Activated B cell treated with CpG ODN at 0.5 μM for 24 hours (primary cell): ENCODE measurements around the gene MRGPRX2. TPM values are rescaled to one million over a fixed set of nuclear protein-coding genes. Genes with fewer than 3 reads are reported as not detected.
A peak's percentile ranks its signal among the peaks of the same experiment; 100 is the strongest.

Experiments
- ATAC-seq: fragments of 200-7000 bp; cut with Tn5 transposase; one replicate; pipeline ENCODE4 v1.10.0; 2021; ENCODE audit warnings: low read depth, mild to moderate bottlenecking, moderate library complexity
- CTCF ChIA-PET: fragments of 350-600 bp; sonication (Branson Sonifier 250); formaldehyde crosslinking; loops from one replicate; lab custom pipeline; 2021; ENCODE audit warnings: antibody characterized with exemption; lab: Charles Lee
- POLR2A ChIA-PET: fragments of 350-600 bp; sonication (Branson Sonifier 250); formaldehyde crosslinking; loops from one replicate; lab custom pipeline; 2021; ENCODE audit warnings: antibody characterized with exemption; lab: Charles Lee
- DNase-seq: peaks from one replicate; pipeline ENCODE4 v3.0.0; 2022
- H3K27ac Mint-ChIP-seq: one replicate; pipeline ENCODE4 v1.8.0; 2020; ENCODE audit warnings: mixed read lengths
- H3K27me3 Mint-ChIP-seq: one replicate; pipeline ENCODE4 v1.8.0; 2021; ENCODE audit warnings: mixed read lengths
- H3K36me3 Mint-ChIP-seq: one replicate; pipeline ENCODE4 v1.8.0; 2021; ENCODE audit warnings: low read depth, mixed read lengths
- H3K4me1 Mint-ChIP-seq: one replicate; pipeline ENCODE4 v1.8.0; 2021; ENCODE audit warnings: mixed read lengths
- H3K4me3 Mint-ChIP-seq: one replicate; pipeline ENCODE4 v1.8.0; 2020; ENCODE audit warnings: mild to moderate bottlenecking, mixed read lengths
- H3K9me3 Mint-ChIP-seq: one replicate; pipeline ENCODE4 v1.8.0; 2020; ENCODE audit warnings: mixed read lengths
- intact Hi-C: fragments of 100-400 bp; cut with micrococcal nuclease; formaldehyde crosslinking; loops from one replicate; pipeline ENCODE4 v1.15.1; 2024
- total RNA-seq: library from RNA; stranded (reverse); gene quantifications from 2 replicates; pipeline ENCODE4 v1.2.3, GENCODE V29; 2022
- TF ChIP-seq, protein P1 (sequence below): fragments of 200-600 bp; IDR thresholded peaks from one replicate; pipeline ENCODE4 v1.8.0; 2022; ENCODE audit warnings: antibody characterized with exemption, mild to moderate bottlenecking

The MRGPRX2 gene
- total RNA-seq, 1 donor from 2014 or later = not detected

DNA sequence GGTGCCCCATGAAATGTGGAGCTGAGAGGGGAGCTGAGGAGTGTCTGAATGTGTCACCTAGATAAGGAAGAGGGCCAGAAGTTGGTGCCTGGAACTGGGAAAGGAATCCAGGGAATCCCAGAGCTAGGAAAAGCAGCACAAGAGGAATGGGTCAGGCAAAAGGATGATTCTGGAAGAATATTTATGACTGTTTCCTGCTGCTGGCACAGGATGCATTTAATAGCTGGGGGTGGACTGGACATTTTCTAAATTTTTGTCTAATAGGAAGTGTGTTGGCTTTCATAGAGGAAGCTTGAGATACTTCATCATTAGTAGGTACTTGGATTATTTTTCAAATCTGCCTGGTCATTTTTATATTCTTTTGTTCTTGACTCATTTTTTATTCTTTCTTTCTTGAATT is 17.4 kb upstream of the MRGPRX2 start:
- CTCF ChIA-PET = interaction anchor here (1.5 to 2.2 kb wide), 6 partner anchors 8 to 476 kb away, joined by 3 to 10 read pairs (median 6); no protein-coding TSS in a partner anchor
- intact Hi-C loops = loop anchor here (1.0 to 10.0 kb wide), 4 partner anchors 39 to 827 kb away; partner anchors contain the start of genes E2F8 and ZDHHC13
- TF ChIP-seq, protein P1, sequence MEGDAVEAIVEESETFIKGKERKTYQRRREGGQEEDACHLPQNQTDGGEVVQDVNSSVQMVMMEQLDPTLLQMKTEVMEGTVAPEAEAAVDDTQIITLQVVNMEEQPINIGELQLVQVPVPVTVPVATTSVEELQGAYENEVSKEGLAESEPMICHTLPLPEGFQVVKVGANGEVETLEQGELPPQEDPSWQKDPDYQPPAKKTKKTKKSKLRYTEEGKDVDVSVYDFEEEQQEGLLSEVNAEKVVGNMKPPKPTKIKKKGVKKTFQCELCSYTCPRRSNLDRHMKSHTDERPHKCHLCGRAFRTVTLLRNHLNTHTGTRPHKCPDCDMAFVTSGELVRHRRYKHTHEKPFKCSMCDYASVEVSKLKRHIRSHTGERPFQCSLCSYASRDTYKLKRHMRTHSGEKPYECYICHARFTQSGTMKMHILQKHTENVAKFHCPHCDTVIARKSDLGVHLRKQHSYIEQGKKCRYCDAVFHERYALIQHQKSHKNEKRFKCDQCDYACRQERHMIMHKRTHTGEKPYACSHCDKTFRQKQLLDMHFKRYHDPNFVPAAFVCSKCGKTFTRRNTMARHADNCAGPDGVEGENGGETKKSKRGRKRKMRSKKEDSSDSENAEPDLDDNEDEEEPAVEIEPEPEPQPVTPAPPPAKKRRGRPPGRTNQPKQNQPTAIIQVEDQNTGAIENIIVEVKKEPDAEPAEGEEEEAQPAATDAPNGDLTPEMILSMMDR = no peak
- peaks cover 11% of the 10 kb centered on the region for H3K27me3 Mint-ChIP-seq
- DNase-seq (no peak), ATAC-seq (no peak)
- no peaks in the 10 kb centered on the region for H3K36me3 Mint-ChIP-seq
- H3K4me1 Mint-ChIP-seq = no peaks in the 10 kb centered on the region
- H3K9me3 Mint-ChIP-seq = no peaks in the 10 kb centered on the region
- H3K27ac Mint-ChIP-seq = no peak overlapping the region
- POLR2A ChIA-PET = no interaction called here
- no peak overlapping the region for H3K4me3 Mint-ChIP-seq

DNA sequence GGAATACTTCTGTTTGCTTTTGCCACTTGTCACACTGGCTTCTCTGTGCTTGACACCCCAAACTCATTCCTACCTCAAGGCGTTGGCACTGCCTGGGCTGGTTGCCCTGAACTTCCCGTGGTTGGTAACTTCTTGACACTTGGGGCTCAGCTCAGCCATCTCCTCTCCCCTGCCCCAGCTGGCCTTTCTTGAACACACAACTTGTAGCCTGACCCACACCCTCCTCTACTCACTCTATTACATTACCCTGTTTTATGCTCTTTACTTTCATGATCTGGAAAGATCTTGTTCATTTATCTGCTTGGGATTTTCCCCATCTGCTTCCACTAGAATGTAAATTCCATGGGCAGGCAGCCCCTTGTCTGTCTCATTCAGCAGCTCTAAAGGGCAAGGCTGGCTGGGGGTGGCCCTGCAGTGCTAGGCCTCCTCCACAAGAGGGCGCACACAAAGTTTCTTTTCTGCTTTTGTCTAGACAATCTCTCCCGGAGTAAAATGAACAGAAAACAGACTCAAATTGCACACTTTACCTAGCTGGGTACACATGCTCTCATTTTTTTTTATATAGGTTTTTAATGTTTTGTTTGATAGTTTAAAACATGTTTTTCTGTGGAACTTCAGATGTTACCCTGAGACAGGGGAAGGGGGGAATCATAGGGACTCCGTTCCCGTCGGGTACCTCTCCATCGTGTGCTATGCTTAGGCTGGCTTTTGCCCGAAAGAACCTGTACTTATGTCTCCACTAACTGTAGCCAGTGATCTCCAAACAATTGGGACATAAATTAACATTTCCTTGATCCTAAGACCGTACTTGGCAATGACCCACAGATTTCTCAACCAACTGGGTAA is 16.4 kb upstream of the MRGPRX2 start:
- H3K27ac Mint-ChIP-seq = no peak overlapping the region
- CTCF ChIA-PET = interaction anchor here (0.8 to 2.2 kb wide), 13 partner anchors 9 to 477 kb away, joined by 3 to 10 read pairs (median 5); partner anchors contain the start of gene ZDHHC13
- POLR2A ChIA-PET = no interaction called here
- H3K4me1 Mint-ChIP-seq = no peaks in the 10 kb centered on the region
- no peak overlapping the region for H3K4me3 Mint-ChIP-seq
- peak; percentile 31 for DNase-seq
- H3K36me3 Mint-ChIP-seq = no peaks in the 10 kb centered on the region
- peak; percentile 81 for ATAC-seq
- H3K9me3 Mint-ChIP-seq = no peaks in the 10 kb centered on the region
- TF ChIP-seq, protein P1 = peak; percentile 98
- intact Hi-C loops = loop anchor here (1.0 to 10.0 kb wide), 4 partner anchors 40 to 828 kb away; partner anchors contain the start of genes E2F8 and ZDHHC13
- peaks cover 11% of the 10 kb centered on the region for H3K27me3 Mint-ChIP-seq

DNA sequence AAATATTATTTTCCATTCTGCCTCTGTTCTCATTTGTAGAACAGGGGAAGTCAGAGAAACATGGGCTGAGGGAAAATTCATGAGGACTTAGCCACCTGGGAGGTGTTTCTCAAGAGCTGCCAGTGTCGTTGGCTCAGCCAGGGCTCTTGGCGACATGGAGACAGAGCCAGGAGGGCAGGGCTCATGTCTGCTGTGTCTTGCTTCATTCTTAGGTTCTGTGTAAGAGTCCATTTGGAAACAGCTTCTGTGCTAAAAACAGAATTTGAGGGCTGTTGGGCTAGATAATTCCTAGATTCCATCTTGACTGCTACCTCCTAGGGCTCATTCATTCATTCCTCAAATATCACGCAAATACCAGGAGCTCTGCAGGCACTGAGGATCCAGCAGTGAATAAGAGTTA is 15.1 kb upstream of the MRGPRX2 start:
- POLR2A ChIA-PET = no interaction called here

DNA sequence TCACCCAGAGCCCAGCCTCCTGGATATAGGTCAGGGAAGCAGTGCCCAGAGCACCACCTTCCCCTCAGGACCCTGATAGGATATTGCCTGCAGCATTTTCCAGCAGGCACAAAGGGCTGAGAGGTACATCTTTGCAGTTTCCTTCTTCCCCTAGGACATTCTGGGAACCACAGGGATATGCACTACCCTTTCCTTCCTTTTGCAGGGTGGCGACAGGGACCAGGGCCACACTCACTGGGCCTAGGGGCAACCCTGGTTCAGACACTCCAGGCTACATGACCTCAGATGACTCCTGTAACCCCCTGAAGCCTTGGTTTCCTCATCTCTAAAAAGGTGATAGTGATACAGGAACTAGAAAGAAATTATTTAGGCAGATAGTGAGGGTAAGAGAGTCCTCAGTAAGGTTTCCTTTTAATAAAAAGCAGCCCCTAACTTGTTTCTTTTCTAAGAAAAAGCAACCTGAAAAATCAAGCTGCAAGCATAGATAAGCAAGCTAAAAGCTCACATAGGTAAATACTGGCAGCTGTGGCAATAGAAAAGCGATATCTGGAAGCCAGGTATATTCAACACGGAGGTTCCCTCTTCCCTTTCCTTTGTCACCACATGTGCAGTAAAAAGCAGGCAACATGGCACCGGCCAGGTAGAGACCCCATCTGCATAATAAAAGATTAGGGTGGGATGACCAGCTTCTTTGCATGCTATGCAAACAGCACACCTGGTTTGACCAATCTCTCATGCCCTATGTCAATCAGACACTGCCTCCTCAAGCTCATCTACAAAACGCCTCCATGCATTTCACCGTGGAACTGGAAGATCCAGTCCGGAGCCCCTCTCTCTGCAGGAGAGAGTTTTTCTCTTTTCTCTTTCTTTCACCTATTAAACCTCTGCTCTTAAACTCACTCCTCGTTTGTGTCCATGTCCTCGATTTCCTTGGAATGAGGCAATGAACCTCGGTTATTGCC is 13.2 kb upstream of the MRGPRX2 start:
- Mint-ChIP-seq H3K27ac (no peak overlapping the region), H3K4me1 (peaks cover 2% of the 10 kb centered on the region), H3K27me3 (peaks cover 16% of the 10 kb centered on the region), H3K9me3 (peaks cover 10% of the 10 kb centered on the region), H3K4me3 (no peak overlapping the region), H3K36me3 (no peaks in the 10 kb centered on the region)
- no peak for DNase-seq
- ChIA-PET POLR2A (no interaction called here), CTCF (interaction anchor here (0.9 to 1.4 kb wide), 3 partner anchors 12 to 482 kb away, joined by 3 read pairs; no protein-coding TSS in a partner anchor)
- TF ChIP-seq, protein P1 = no peak
- no peak for ATAC-seq
- intact Hi-C loops = loop anchor here (10.0 kb wide), 2 partner anchors 251 to 831 kb away; no protein-coding TSS in a partner anchor

More for the DNA sequence above, 15.1 kb upstream of the MRGPRX2 start:
- no peak overlapping the region for H3K4me3 Mint-ChIP-seq
- H3K9me3 Mint-ChIP-seq = no peaks in the 10 kb centered on the region
- CTCF ChIA-PET = interaction anchor here (1.2 to 1.6 kb wide), 2 partner anchors 22 to 41 kb away, joined by 3 to 6 read pairs; partner anchors contain the start of gene ZDHHC13
- TF ChIP-seq, protein P1 = no peak
- no peak overlapping the region for H3K27ac Mint-ChIP-seq
- intact Hi-C loops = loop anchor here (5.0 to 10.0 kb wide), 3 partner anchors 167 to 829 kb away; partner anchors contain the start of gene E2F8
- ATAC-seq = no peak
- no peaks in the 10 kb centered on the region for H3K36me3 Mint-ChIP-seq
- H3K27me3 Mint-ChIP-seq = peaks cover 11% of the 10 kb centered on the region
- no peak for DNase-seq
- H3K4me1 Mint-ChIP-seq = peaks cover 2% of the 10 kb centered on the region
